ENCODE results near the gene SERPINA5. TPM values are rescaled to one million over a fixed set of nuclear protein-coding genes. Genes with fewer than 3 reads are reported as not detected.

Gene SERPINA5
- total and polyA plus RNA-seq, 2 of the 13 experiments (the other 11 are each of a cell fraction or from before 2014, with no cell fraction given), result 449 to 498 TPM

- TF ChIP-seq THAP7 (CRISPR knock-in tag; IDR thresholded peaks at IDR 0.05), result no peak
- no peak for TF ChIP-seq ZNF333 (CRISPR knock-in tag; IDR thresholded peaks at IDR 0.05; ENCODE audit: borderline replicate concordance)
- no peak; the same call in 1 of the 2 replicates for TF ChIP-seq BHLHE40 (IDR thresholded peaks at IDR 0.05; ENCODE audit: low read length)
- TF ChIP-seq ZBTB46 (CRISPR knock-in tag; IDR thresholded peaks at IDR 0.05; ENCODE audit: borderline replicate concordance), result 0 out of 2 replicates have a peak, but pooled peaks have one; percentile 2
- TF ChIP-seq ZNF44 (CRISPR knock-in tag; IDR thresholded peaks at IDR 0.05), result no peak
- TF ChIP-seq KLF15 (CRISPR knock-in tag; IDR thresholded peaks at IDR 0.05; ENCODE audit: borderline replicate concordance), result no peak
- no peak for TF ChIP-seq PCBP2 (optimal IDR thresholded peaks at IDR 0.05; ENCODE audit: low read depth, low read length, poor library complexity, severe bottlenecking)
- TF ChIP-seq RAD21 (CRISPR knock-in tag; IDR thresholded peaks at IDR 0.05), result no peak
- TF ChIP-seq SRSF1 (optimal IDR thresholded peaks at IDR 0.05; ENCODE audit: low read depth, low read length), result no peak
- no peak for TF ChIP-seq ZNF674 (CRISPR knock-in tag; IDR thresholded peaks at IDR 0.05; ENCODE audit: low read depth)
These were observed 39.0 kb upstream of the SERPINA5 start (continued) for GRCh38 chr14:94542111-94542810.
